ENCODE results near the gene UNC93A.

DNA sequence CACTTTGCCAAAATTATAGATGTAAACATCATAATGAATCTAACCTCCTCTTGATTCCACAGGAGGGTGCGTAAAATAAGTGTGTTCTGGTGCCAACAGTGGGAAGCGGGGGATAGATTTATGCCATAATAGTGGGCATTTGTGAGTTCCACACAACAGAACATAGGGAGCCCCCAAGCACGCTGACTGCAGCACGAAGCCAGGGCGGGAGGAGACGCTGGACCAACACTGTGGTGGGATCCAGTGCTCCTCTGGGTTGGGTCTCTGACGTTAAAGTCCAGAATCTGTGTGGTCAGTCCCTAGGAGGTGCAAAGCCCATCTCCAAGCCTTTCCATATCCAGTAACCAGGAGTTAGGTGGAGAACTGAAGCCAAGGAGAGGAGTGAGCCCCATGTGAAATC, 32.0 kb downstream of the UNC93A start:
- TF ChIP-seq, protein P1, sequence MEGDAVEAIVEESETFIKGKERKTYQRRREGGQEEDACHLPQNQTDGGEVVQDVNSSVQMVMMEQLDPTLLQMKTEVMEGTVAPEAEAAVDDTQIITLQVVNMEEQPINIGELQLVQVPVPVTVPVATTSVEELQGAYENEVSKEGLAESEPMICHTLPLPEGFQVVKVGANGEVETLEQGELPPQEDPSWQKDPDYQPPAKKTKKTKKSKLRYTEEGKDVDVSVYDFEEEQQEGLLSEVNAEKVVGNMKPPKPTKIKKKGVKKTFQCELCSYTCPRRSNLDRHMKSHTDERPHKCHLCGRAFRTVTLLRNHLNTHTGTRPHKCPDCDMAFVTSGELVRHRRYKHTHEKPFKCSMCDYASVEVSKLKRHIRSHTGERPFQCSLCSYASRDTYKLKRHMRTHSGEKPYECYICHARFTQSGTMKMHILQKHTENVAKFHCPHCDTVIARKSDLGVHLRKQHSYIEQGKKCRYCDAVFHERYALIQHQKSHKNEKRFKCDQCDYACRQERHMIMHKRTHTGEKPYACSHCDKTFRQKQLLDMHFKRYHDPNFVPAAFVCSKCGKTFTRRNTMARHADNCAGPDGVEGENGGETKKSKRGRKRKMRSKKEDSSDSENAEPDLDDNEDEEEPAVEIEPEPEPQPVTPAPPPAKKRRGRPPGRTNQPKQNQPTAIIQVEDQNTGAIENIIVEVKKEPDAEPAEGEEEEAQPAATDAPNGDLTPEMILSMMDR (IDR thresholded peaks at IDR 0.05; ENCODE audit: low read depth, low read length, poor library complexity, severe bottlenecking) = no peak
- no peak for TF ChIP-seq EZH2phosphoT487 (IDR thresholded peaks at IDR 0.05; ENCODE audit: borderline replicate concordance, low read length)
